Forelimb muscle (tissue), 1 donor: ENCODE measurements around the gene SLC27A4. TPM values are rescaled to one million over a fixed set of nuclear protein-coding genes. Genes with fewer than 3 reads are reported as not detected.

Source experiments
- polyA plus RNA-seq: library from polyadenylated mRNA; unstranded; fragments of 120-200 nt; gene quantifications from one replicate; pipeline ENCODE4 v1.2.1, GENCODE V29; 2013; ENCODE audit not compliant: insufficient read length

Gene SLC27A4
- polyA plus RNA-seq, 1 donor, result 11.9 TPM

Other genes starting within 250 kb of the SLC27A4 start
- gene PTGES2, start 212.8 kb upstream of the SLC27A4 start, polyA plus RNA-seq, result 44.1 TPM
- gene LCN2, start 191.1 kb upstream of the SLC27A4 start, polyA plus RNA-seq, result 1.1 TPM
- gene BBLN, start 180.3 kb upstream of the SLC27A4 start, polyA plus RNA-seq, result 28.3 TPM
- gene CIZ1, start 149.0 kb upstream of the SLC27A4 start, polyA plus RNA-seq, result 101 TPM
- gene DNM1, start 137.1 kb upstream of the SLC27A4 start, polyA plus RNA-seq, result 53.3 TPM
- 93.2 TPM for gene GOLGA2, start 64.5 kb upstream of the SLC27A4 start, polyA plus RNA-seq
- 20.3 TPM for gene SWI5, start 64.3 kb upstream of the SLC27A4 start, polyA plus RNA-seq
- gene TRUB2, start 18.1 kb upstream of the SLC27A4 start, polyA plus RNA-seq, result 22.0 TPM
- gene COQ4, start 17.7 kb upstream of the SLC27A4 start, polyA plus RNA-seq, result 31.6 TPM
- gene URM1, start 30.8 kb downstream of the SLC27A4 start, polyA plus RNA-seq, result 60.7 TPM
- gene CERCAM, start 80.3 kb downstream of the SLC27A4 start, polyA plus RNA-seq, result 103 TPM
- 25.0 TPM for gene ODF2, start 115.5 kb downstream of the SLC27A4 start, polyA plus RNA-seq
- gene GLE1, start 164.2 kb downstream of the SLC27A4 start, polyA plus RNA-seq, result 20.1 TPM
- gene SPTAN1, start 212.1 kb downstream of the SLC27A4 start, polyA plus RNA-seq, result 247 TPM